Smooth muscle cell of the brain vasculature (primary cell): ENCODE results near the gene LNPEP.

Source experiments
- DNase-seq: peaks from one replicate; pipeline ENCODE4 v3.0.0-alpha.2; 2012; ENCODE audit warnings: low read depth, low spot score

LNPEP gene

GRCh38 chr5:96995419-96995818 is 59.5 kb downstream of the LNPEP start:
- DNase-seq, result no peak

DNA sequence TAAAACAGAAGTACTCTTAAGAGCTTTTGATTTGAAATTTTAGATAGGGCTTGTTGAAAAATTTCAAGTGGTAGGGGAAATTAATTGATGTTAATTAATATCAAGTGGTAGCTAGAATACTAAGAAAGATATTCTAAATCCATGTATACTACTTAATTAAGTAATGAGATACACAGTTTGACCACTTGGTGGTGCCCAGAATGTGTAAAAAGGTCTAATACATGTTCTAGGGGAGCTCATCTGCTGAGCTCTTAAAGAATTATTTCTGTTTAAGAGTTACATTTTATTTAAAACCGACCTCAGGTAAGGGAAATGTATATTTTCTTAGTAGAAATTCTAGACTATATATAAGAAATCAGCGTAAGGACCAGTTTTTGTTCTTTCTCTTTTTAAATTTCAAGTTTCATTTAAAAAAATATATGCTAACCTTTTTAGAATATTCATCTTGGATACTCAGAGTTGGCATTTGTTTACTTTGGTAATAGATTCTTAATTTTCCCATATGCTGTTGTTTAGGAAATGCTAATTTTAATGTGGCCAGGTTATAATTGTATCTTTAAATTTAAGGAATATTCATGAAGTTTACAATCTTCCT is 61.5 kb downstream of the LNPEP start:
- peak; percentile 40 for DNase-seq

DNA sequence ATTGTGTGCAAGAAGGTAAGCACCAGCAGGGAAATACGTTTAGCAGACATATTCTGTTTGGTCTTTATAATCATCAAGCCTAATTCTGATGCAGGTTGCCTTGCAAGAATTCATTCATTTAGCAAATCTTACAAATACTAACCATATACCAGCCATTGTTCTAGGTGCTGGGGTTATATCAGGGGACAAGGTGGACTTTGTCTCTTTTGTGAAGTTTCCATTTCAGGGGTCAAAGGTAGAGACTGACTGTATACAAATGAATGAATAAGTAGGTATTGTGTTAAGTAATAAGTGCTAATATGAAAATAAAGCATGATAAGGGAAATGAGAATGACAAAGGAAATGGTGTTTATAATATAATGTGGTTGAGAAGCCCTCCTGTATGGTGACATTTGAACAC is 64.0 kb downstream of the LNPEP start:
- DNase-seq, result no peak

DNA sequence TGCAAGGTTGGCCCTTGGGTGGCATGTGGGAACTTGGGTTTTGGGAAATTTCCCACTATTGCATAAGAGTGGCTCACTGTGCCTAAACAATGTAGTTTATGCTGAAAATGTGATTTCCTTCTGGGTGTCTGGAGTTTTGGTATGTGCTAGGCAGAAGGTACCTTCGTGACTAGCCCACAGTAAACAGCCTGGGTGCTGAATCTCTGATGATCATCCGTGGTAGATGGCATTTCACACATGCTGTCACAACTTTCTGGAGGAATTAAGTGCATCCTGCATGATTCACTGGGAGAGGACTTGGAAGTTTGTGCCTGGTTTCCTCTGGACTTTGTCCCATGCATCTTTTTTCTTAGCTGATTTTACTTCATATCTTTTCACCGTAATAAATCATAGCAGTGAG is 64.5 kb downstream of the LNPEP start:
- DNase-seq, result no peak

GRCh38 chr5:97002983-97003382 is 67.1 kb downstream of the LNPEP start:
- DNase-seq, result no peak

DNA sequence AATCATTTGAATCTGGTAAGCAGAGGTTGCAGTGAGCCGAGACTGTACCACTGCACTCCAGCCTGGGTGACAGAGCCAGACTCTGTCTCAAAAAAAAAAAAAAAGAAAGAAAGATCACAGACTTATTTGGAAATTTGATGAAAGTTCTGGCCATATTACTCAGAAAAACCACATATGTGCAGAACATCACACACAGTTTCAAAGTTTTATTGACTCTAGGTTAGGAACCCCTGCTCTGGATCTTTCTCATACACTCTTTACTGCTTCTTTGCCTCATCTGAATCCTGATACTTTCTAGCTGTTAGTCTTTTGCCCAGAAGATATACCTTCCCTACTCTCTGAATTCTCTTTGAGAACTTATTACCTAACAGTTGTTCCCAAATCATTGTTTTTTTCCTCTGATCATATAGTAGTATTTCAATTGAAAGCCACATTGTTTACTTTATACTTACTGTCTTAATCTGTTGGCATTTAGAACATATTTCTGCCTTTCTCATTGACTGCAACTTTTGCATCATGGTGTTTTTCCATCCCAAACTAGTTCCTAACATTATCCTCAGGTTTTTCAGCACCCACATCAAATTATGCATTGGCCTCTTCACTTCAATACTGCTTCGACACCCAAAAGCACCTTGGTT is 68.7 kb downstream of the LNPEP start:
- DNase-seq, result no peak

GRCh38 chr5:97006454-97007060 is 70.7 kb downstream of the LNPEP start:
- DNase-seq, result no peak

DNA sequence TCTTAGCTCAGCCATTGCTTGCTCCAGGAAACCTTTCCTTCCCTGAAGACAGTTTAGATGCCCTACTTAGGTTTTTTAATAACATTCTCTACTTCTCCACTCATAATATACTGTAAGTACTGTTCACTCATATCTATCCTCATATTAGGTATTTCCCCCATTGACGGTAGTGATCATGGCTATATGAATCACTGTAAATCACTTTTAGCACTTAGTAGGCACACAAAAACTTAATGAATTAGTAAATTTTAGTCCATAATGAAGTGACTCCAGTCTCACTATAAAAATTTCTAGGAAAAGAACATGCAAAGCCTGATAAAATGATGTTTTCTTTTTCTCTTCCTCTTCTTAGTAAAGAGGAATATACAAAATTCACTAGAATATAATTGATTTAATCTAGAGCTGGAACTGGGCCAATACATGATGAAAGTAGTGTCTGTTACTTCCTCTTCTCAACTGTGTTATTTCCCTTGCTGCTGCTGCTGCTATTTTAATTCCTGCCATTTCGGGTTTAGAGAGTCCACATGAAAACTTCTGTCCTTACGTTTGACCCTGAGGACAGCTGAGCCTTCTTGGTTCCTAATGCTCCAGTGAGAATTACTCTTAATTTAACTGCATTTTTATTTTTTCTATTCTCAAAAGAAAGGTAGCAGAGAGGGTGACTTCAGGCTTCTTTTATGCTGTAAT is 73.5 kb downstream of the LNPEP start:
- no peak for DNase-seq

- DNase-seq, result no peak
Observed at GRCh38 chr5:97009921-97010320, 74.0 kb downstream of the LNPEP start.

DNA sequence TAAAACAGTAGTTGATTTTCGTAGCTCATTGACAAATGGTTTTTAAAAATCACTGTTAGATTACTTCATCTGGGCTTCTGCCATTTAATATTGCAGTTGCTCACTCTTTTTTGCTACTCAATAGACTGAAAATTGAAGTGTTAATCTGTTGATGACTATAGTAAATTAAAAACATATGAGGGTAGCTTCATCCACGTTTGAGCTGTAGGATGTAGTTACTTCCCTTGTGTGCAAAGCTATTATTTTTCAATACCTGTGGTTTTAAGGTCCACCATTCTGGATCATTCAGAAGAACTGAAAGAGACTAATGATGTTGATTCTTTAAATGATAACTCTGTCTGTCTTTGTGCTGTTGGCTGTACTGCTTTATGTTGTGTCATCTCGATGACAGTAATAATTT is 74.7 kb downstream of the LNPEP start:
- no peak for DNase-seq

DNA sequence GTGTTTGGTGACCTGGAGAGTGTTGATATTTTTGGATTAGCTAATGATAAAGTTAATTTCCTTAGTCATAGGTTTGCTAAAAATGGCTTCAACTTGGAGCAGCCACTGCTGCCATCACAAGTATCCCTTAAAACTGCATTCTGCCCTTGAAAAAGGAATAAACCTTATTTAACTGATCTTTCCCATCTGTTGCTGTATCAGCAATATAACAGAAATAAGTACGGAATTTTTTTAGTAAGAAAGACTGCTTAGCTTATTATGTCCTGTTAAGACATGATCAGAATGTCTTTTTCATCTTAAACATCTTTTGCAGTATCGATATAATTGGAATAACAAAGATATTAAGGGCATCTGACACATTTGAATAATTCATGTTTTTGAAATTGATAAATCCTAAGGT is 75.7 kb downstream of the LNPEP start:
- DNase-seq, result no peak

DNA sequence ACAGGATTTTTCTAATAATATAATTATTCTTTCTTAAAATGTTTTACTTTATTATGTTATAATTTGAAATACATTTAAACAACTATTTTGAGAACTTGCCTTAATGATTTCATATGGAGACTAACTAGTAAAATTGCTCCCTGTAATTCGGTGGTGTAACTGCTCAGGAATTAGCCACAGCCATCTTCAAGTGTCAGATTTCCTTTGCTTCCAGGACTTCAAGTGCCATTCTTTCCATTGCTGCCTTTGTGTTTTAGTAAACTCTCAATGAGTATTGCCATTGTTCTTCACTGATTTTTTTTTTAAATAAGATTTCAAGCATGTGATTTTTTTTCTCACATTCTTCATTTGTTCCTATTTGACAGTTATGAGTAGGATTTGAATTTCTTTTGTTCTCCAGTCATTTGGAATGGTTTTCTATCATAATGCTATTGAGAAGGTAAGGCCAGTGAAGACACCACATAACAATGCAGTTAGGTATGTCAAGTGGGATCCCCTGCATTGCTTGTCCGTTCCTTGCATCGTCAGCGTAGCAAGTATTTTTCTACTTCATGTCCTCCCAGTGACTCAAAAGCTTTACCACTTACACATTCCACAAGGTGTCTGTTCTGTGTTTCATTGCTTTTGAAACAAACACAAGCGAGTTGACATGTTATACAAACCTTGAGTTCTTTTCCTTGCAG is 83.7 kb downstream of the LNPEP start:
- no peak for DNase-seq

DNA sequence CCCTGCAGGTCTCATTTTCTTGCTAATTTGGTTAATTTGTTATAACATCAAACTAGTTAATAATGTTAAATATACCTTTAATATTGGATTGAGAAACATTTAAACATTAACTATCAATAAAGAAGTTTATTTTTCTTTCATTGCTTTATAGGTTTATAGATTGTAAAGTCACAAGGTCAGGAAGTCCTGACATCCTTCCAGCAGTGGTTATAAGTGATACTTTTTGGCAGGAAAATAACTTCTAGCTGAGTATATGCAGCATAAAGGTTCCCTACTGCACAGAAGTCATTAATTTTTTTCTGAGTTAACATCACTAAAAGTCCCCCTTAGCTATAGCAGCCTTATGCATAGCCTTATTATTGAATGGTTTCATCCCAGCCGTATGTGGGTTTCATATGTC is 85.5 kb downstream of the LNPEP start:
- no peak for DNase-seq

GRCh38 chr5:97022898-97023297 is 87.0 kb downstream of the LNPEP start:
- no peak for DNase-seq

DNA sequence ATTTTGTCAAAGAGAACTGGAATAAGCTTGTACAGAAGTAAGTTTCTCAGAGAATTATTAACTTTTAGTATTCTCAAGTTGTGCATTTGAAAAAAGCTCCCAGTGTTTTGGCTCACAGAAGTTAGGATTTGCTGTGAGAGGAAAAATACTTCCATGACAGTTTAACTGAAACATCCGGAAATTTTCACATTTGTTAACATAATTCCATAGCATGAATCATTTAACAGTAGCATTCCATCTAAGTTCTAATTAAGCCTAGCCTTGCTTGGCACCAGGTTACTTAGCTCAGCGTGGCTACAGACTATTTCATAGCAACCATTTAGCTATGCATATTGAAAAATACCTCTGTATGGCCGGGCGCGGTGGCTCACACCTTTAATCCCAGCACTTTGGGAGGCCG is 90.8 kb downstream of the LNPEP start:
- no peak for DNase-seq

DNA sequence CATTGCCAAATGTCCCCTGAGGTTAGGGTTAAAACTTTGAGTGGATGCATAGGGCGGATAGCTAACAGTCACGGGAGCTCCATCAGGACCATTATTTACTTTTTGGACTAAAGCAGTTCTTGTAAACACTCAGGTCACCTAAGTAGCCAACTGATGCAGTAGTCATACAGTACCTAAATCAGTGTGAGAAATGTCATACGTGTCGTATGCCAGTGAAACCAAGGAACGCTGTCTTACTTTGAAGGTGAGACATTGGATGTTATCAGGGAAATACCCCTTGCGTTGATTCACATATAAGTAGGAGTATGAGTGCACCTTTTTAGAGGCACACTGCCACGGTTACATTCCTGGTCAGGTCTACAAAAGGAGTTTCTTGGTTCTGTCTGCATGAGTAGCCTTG is 101.9 kb downstream of the LNPEP start:
- DNase-seq, result no peak

- DNase-seq, result no peak
Observed at GRCh38 chr5:97041239-97041638, 105.4 kb downstream of the LNPEP start.

DNA sequence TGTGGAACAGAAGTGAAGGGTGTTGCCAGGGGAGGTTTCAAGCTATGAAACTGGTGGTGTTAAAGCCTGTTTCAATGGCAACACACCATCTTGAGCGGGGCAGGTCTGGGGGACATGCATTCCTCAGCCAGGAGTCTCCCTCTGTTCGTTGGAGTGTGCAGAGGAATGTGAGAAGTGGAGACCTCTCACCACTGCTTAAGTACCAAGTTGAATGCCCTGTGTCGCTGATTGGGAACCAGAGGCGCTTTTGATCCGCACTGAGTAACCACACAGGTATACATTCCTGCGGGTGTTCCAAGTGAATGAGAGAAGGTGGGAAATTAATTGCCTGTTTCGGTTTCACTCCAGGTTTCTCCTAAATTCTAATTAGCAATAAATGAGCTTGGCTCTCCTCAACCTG is 107.1 kb downstream of the LNPEP start:
- no peak for DNase-seq

DNA sequence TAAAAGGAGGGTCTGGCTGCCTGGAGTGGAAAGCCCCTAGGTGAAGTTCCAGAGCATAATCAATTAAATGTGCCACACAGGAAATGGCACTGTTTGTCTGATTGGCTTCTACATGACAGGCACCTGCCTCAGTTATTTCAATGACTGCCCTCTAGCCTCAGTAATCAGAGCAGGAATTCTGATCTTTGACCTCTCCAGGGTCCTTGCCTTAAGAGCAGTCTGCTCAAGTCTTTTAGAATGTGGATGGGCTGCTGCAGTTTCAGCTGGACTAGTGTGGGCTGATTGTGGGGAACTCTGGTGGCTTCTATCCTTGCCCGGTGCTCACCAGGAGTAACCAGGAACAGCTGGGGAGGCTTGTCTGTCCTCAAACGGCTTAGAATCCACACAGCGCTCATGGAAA is 107.6 kb downstream of the LNPEP start:
- DNase-seq, result no peak

DNA sequence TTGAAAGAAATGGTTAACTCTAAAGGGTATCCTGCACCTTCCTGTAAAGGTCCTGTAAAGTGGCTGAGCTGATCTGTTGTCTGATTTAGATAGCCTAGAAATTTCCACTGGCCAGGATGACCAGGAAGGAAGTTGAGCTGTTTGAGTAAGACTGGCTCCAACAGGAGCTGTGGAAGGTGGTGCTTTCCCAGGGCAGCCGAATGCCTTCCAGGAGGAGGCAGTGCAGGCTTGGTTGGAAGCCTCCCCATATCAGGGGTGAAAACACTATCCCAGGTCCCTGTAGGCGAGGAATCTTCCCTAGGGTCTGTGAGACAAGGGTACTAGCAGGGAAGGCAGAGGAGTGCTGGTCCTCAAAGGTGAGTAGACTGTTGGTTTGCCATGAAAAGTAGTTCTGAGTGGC is 108.2 kb downstream of the LNPEP start:
- no peak for DNase-seq

DNA sequence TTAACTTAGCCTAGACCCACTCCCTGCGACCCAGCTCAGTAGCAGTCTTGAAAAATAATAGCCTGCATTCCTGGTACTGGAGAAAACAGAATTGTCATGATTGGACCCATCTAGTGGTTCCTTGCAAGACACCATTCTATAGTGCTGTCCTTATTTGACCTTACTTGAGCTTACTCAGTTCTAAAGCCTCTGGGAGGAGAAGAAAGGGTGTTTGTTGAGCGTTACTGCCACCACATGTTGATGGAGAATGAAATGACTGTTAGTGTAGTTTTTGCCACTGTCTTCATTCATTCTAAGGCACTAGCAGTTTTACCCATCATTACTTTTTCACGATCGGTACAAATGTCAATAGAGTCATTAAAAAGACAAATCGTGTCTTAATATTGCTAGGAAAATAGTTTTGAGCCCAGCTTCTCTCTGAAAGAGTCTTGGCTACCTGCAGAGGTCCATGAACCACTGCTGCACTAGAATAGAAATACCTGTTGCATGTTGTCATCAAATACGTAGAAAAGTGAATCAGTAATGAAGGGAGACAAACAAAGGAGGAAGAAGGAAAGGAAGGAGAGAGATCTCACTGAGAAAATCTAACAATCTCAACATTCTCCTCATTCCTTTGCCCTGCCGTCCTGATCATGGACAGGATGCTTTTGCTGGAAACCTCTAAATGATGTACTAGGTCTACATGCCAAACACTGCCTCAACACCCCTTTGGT is 110.5 kb downstream of the LNPEP start:
- DNase-seq, result no peak

DNA sequence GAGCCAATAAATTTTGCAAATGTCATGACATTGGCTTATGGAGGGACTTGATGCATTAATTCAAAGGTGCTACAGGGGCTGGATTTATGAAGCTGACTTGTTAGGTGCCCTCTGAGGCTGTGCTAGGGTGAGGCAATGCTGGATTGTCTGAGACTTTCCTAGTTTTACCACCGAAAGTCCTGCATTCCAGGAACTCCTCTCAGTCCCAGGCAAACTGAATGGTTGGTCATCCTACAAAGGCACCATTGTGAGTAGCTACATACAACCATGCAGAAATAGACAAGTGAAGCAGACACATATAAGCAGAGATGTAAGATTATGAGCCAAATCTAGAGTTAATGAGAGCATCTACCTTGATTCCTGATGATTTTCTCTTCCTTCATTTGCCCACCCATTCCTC is 111.2 kb downstream of the LNPEP start:
- no peak for DNase-seq
